OCI-M1 (cell line): Measurements from ENCODE around the gene AZU1.
"Not testable (repeated sequence)": the region's sequence is repeated elsewhere in the genome, so short reads cannot be mapped to it uniquely, and the experiment has no call there.

Experiments used
- DNase-seq: peaks from one replicate; lab custom pipeline; 2025; lab: John Stamatoyannopoulos, UW

Gene AZU1

DNA sequence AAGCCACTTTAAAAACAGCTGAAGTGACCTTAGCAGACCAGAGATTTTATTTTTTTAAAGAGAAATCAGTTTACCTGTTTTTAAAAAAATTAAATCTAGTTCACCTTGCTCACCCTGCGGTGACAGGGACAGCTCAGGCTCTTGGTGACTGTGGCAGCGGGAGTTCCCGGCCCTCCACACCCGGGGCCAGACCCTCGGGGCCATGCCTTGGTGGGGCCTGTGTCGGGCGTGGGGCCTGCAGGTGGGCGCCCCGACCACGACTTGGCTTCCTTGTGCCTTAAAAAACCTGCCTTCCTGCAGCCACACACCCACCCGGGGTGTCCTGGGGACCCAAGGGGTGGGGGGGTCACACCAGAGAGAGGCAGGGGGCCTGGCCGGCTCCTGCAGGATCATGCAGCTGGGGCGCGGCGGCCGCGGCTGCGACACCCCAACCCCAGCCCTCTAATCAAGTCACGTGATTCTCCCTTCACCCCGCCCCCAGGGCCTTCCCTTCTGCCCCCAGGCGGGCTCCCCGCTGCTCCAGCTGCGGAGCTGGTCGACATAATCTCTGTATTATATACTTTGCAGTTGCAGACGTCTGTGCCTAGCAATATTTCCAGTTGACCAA, 16.7 kb upstream of the AZU1 start:
- DNase-seq = no peak

GRCh38 chr19:811506-812048, 16.1 kb upstream of the AZU1 start:
- no peak for DNase-seq

DNA sequence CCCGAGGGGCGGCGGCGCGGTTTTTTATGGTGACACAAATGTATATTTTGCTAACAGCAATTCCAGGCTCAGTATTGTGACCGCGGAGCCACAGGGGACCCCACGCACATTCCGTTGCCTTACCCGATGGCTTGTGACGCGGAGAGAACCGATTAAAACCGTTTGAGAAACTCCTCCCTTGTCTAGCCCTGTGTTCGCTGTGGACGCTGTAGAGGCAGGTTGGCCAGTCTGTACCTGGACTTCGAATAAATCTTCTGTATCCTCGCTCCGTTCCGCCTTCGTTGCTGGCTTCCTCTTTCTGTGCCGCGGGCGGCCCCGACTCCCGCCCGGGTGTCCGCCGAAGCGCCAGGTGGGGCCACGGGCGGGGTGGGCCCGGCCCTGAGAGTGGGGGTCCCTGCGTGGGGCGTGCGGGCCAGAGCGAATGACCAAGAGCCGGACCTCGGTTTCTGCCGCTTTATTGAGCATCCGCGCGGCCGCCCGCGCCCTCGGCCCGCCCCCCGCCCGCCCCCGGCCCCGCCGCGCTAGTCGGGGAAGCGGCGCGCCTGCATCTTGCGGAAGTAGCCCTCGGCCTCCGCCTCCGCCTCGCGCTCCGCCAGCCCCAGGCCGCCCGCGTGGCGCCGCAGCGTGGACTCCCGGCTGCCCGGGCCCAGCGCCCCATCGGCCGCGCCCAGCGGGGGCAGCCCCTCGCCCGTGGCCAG, 15.4 kb upstream of the AZU1 start:
- DNase-seq = no peak

DNA sequence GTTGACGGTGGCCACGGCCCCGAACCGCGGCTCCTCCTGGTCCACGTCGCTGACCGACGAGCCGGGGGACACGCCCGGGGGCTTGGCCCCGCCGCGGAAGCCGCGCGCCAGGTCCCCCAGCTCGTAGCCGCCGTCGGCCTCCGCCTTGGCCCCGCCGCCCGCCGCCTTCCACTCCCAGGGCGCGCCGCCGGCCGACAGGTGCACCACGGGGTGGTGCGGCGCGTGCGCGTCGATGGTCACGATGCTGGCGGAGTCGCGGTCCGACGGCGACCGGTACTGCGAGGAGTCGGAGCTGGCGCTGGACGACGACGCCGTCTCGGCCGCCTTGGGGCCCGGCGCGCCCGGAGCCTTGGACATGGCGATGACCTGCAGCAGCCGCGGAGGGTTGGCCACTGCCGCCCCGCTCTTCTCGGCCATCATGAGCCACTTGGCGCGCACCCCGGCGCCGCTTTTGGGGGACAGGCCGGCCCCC, 14.9 kb upstream of the AZU1 start:
- DNase-seq = no peak

DNA sequence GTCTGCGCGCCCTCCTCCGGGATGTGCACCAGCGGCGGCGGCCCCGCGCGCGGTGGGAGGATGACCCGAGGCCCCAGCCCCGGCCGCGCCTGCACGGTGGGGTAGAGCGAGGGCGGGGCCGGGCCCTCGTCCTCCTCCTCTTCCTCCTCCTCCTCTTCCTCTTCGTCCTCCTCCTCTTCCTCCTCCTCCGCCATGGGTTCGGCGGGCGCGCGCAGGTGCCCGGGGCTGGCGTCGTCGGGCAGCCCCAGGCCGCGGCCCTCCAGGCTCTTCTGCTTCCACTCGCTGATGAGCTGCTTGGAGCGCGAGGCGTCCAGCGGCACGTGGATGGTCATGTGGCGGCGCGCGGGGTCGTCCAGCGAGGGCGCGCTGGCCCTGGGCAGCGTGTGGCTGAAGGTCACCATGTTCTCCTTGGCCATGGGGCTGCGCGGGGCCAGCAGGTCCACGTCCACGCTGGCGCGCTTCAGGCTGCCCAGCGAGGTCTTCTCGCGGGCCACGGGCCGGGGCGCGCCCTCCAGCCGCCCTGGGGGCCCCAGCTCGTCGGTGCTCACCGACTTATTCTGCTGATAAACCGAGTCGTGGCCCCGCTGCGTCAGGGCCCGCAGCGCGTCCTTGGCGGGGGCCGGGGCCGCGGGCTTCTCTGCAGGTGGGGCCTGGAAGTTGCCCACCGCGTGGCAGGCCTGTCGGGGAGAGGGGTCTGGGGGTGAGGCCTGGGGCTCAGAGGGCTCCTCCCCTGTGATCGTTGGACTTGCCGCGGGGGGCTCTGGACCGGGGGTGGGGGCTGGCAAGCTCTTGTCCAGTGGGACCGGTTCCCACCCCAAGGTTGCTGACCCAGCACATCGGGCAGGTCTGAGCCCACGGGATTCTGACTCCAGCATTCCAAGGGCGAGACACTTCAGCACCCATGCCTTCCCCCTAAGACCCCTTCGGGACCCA, 14.2 kb upstream of the AZU1 start:
- DNase-seq = no peak

DNA sequence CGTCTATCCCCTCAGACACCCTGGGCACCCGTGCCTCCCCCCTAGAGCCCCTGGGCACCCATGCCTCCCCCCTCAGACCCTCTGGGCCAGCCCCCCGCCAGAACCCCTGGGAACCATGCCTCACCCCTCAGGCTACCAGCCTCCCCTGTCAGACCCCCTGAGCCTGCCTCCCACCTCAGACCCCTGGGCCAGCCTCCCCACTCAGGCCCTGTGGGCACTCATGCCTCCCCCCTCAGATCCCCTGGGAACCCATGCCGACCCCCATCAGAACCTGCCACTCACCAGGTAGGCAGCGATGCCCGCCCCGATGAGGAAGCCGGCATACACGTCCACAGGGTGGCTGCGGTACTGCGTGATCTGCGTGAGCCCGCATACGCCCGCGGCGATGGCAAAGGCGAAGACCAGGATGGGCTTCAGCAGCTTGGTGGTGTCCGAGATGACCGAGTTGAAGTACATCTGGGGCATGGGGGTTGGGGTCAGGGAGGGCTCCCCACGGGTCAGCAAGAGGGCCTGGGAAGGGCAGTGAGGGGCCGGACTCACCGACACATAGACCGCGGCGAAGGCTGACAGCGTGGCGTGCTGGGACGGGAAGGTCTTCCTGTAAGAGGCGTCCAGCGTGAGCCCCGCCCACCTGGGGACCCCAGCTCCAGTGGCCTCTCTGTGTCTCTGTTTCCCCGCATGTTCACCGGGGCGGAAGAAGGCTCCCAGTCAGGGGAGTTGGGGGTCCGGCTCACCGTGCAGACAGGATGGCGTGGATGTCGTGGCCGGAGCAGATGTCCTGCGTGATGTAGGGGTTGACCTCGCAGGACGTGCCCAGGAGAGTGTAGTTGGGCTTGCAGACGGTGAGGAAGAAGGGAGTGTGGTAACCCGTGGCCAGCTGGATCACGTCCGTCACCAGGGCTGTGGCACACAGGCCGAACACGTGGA, 13.2 kb upstream of the AZU1 start:
- DNase-seq = no peak

GRCh38 chr19:815079-815774, 12.4 kb upstream of the AZU1 start:
- no peak for DNase-seq

GRCh38 chr19:815775-816499, 11.7 kb upstream of the AZU1 start:
- no peak for DNase-seq

DNA sequence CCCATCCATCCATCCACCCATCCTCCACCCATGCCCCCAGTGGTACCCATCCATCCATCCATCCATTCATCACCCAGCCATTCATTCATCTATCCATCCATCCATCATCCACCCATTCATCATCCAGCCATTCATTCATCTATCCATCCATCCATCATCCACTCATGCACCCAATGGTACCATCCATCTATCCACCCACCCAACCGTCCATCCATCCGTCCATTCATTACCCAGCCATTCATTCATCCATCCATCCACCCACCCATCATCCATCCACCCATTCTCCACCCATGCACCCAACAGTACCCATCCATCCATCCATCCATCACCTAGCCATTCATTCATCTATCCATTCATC, 11.2 kb upstream of the AZU1 start:
- no peak for DNase-seq

DNA sequence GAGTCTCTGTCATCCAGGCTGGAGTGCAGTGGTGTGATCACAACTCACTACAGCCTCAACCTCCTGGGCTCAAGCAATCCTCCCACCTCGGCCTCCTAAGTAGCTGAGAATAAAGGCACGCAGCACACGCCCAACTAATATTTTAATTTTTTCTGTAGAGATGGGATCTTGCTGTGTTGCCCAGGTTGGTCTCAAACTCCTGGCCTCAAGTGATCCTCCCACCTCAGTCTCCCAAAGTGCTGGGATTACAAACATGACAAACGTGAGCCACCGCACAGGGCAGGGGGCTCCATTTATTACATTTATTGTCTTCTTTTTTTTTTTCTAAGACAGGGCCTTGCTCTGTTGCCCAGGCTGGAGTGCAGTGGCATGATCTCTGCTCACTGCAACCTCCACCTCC, 7.4 kb upstream of the AZU1 start:
- not testable (repeated sequence) for DNase-seq

DNA sequence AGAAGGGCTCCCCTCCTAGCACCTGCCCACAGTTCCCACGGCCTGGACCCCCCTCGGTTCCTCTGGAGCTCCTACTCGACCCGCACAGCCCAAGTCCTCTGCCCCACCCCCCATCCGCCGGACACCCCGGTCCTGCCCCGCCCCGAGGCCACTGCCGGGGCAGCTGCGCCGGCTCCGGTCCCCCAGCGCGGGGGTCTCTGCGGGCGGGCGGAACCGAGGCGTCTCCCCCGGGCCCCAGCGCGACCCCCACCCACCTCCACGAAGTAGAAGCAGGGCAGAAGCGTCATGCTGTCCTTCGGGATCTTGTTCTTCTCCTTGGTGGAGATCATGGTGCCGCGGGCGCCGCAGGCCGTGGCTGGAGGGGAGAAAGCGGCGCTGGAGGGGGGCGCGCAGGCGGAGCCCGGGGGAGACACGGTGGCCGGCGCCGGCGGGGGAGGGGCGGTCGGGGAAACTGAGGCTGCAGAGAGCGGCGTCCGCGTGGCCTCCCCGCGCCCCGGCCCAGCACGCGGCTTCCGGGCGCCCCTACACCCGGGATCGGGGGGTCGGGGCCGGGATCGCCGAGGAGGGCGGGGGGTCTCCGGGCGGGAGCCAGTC, 6.3 kb upstream of the AZU1 start:
- peak; percentile 24 for DNase-seq

- no peak for DNase-seq
These were observed 5.7 kb upstream of the AZU1 start, which contains the start of gene PLPPR3 for GRCh38 chr19:821825-822503. PLPPR3 (minus strand) TSS chr19:821955; CDS start chr19:821559, 396 bp downstream.

DNA sequence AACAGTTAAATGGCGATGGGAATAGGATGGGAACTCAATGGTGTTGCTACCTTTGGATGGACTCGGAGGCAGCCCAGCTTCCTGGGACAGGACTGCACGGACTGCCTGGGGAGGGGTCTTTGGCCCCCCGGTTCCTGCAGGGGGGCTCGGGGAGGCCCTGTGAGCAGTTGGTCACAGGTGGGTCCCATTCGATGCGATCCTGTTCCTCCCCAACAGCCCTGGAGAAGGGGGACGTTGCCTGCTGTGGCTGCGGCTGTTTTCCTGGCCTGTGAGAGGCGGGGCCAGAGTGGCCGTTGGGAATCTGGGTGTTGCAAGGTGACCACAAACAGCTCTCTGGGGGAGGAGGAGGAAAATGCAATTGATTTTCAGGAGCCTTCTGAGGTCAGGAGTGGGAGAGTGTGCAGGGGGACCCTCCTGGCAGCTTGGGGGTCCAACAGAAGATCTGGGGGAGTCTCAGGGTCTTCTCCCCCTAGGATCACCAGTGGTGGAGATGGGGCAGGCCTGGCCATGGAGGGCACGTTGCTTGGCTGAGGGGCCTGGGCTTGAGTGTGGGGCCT, 4.0 kb upstream of the AZU1 start:
- peak; percentile 81 for DNase-seq

DNA sequence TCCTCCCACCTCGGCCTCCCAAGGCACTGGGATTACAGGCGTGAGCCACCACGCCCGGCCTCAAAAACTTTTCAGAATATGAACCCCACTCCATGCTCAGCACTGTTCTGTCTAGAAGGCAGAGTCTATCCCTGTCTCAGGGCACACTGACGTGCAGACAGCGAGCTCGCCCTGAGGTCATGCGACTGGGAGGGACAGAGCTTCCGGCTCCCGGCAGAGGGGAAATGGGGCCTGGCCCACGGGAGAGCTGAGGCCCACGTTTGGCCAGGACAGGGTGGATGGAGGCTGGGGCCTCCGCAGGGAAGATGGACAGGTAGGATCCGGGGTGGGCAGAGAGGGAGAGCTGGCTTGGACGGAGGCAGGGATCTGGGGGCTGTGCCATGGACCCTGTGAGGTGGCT, 2.8 kb upstream of the AZU1 start:
- no peak for DNase-seq

DNA sequence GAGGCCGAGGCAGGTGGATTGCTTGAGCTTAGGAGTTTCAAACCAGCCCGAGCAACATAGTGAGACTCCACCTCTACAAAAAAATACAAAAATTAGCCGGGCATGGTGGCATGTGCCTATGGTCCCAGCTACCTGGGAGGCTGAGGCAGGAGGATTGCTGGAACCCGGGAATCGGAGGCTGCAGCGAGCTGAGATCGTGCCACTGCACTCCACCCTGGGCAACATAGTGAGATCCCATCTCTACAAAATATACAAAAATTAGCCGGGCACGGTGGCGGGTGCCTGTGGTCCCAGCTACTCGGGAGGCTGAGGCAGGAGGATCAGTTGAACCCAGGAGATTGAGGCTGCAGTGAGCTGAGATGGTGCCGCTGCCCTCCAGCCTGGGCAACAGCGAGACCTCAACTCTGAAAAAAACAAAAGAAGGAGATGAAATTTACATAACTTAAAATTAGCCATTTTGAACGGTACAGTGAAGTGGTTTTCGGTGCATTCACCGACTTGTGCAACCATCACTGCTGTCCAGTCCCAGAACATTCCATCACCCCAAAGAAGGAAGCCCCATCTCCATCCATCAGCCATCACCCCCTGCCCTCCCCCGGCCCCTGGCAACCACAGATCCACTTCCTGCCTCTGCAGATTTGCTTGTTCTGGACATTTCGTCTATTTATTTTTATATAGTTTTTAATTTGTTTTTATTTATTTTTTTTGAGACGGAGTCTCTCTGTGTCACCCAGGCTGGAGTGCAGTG, 1.6 kb upstream of the AZU1 start:
- no peak for DNase-seq

DNA sequence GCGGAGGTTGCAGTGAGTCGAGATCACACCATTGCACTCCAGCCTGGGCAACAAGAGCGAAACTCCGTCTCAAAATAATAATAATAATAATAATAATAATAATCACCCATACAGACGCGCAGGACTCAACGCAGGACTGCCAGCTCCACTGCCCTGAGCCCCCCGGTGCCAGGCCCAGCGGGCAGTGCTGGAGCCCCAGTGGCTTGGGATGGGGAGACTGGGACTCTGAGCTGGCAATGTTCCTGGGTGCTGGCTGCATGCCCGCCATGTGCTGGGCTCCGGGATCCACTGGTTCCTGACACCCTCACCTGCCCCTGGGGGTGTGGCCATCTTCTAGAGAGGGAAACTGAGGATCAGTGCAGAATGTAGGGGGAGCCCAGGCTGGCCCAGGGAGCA, 325 bp upstream of the AZU1 start:
- DNase-seq = no peak

GRCh38 chr19:829129-829758, 1.6 kb downstream of the AZU1 start:
- DNase-seq = no peak
